Thyroid gland (tissue), 4 donors: ENCODE results near the gene NKRF.

ENCODE experiments used
- CTCF ChIP-seq, 6 experiments: fragments of 200-600 bp in 3 of 6; fragments of 450-650 bp in 3 of 6; sonication (generic) in 3 of 6; IDR thresholded peaks; one replicate each; pipeline ENCODE4 v1.5.1; 2016 to 2019; ENCODE audit warnings: antibody characterized with exemption in 6 of 6, mild to moderate bottlenecking in 2 of 6, inconsistent platforms in 1 of 6, moderate library complexity in 1 of 6
- POLR2A ChIP-seq, 2 donors: fragments of 450-650 bp; IDR thresholded peaks; one replicate each; pipeline ENCODE4 v1.6.1; 2017; ENCODE audit warnings: antibody characterized with exemption in 2 of 2, mild to moderate bottlenecking in 2 of 2, moderate library complexity in 1 of 2

- no peak for TF ChIP-seq CTCF (IDR thresholded peaks at IDR 0.05)
- TF ChIP-seq POLR2A (IDR thresholded peaks at IDR 0.05) = no peak
These were observed 32.3 kb downstream of the NKRF start for GRCh38 chrX:119573840-119574393.
